HepG2 (cell line): ENCODE measurements around the gene STAT6. TPM values are rescaled to one million over a fixed set of nuclear protein-coding genes. Genes with fewer than 3 reads are reported as not detected.

Source experiments
- ATRX ChIP-seq: sonication (generic); formaldehyde crosslinking; IDR thresholded peaks from 2 replicates; pipeline ENCODE4 v1.4.0; 2020; ENCODE audit warnings: missing genetic modification reagents, borderline replicate concordance
- CSRNP2 ChIP-seq: sonication (generic); formaldehyde crosslinking; conservative IDR thresholded peaks from 2 replicates; pipeline ENCODE4 v1.8.0; 2022; ENCODE audit warnings: low read depth, missing genetic modification reagents
- FOXM1 ChIP-seq: sonication (generic); formaldehyde crosslinking; IDR thresholded peaks from 2 replicates; pipeline ENCODE4 v1.5.0; 2020; ENCODE audit warnings: missing genetic modification reagents
- HOMEZ ChIP-seq: IDR thresholded peaks from 2 replicates; pipeline ENCODE4 v1.6.1; 2016; ENCODE audit warnings: low read depth
- ISL2 ChIP-seq: sonication (generic); formaldehyde crosslinking; IDR thresholded peaks from 2 replicates; pipeline ENCODE4 v1.5.0; 2020; ENCODE audit warnings: missing genetic modification reagents
- KLF6 ChIP-seq: IDR thresholded peaks from 2 replicates; pipeline ENCODE4 v1.8.0; 2016; ENCODE audit warnings: missing biosample characterization, missing genetic modification reagents
- MTA1 ChIP-seq: sonication (generic); formaldehyde crosslinking; IDR thresholded peaks from 2 replicates; pipeline ENCODE4 v1.4.0; 2020; ENCODE audit warnings: missing genetic modification reagents, mild to moderate bottlenecking, borderline replicate concordance
- NCOA2 ChIP-seq: sonication (generic); formaldehyde crosslinking; IDR thresholded peaks from 2 replicates; pipeline ENCODE4 v1.8.0; 2022; ENCODE audit warnings: inconsistent platforms
- RAD51 ChIP-seq: fragments of 450-650 bp; IDR thresholded peaks from 2 replicates; pipeline ENCODE4 v1.6.1; 2016; ENCODE audit warnings: borderline replicate concordance
- TFDP2 ChIP-seq: sonication (generic); formaldehyde crosslinking; IDR thresholded peaks from 2 replicates; pipeline ENCODE4 v1.4.0; 2020; ENCODE audit warnings: missing genetic modification reagents
- ZFX ChIP-seq: sonication (generic); formaldehyde crosslinking; IDR thresholded peaks from 2 replicates; pipeline ENCODE4 v1.4.0; 2020; ENCODE audit warnings: mild to moderate bottlenecking, low read depth, missing genetic modification reagents, moderate library complexity
- ZNF143 ChIP-seq: sonication (generic); formaldehyde crosslinking; IDR thresholded peaks from 2 replicates; pipeline ENCODE4 v1.4.0; 2020; ENCODE audit warnings: missing genetic modification reagents
- ZNF253 ChIP-seq: sonication (generic); formaldehyde crosslinking; IDR thresholded peaks from 2 replicates; pipeline ENCODE4 v1.8.0; 2022; ENCODE audit warnings: mild to moderate bottlenecking, missing genetic modification reagents, borderline replicate concordance
- ZNF296 ChIP-seq: sonication (generic); formaldehyde crosslinking; conservative IDR thresholded peaks from 2 replicates; pipeline ENCODE4 v1.5.0; 2020; ENCODE audit warnings: mild to moderate bottlenecking, missing genetic modification reagents
- ZNF331 ChIP-seq: sonication (generic); formaldehyde crosslinking; IDR thresholded peaks from 2 replicates; pipeline ENCODE4 v1.4.0; 2020; ENCODE audit warnings: missing genetic modification reagents
- ZNF451 ChIP-seq: sonication (generic); formaldehyde crosslinking; IDR thresholded peaks from 2 replicates; pipeline ENCODE4 v1.5.0; 2020; ENCODE audit warnings: mild to moderate bottlenecking, missing genetic modification reagents
- ZNF547 ChIP-seq: sonication (generic); formaldehyde crosslinking; IDR thresholded peaks from 2 replicates; pipeline ENCODE4 v1.5.1; 2020; ENCODE audit warnings: mild to moderate bottlenecking, missing genetic modification reagents
- ZNF670 ChIP-seq: sonication (generic); formaldehyde crosslinking; IDR thresholded peaks from 2 replicates; pipeline ENCODE4 v1.8.0; 2022; ENCODE audit warnings: mild to moderate bottlenecking, missing genetic modification reagents, borderline replicate concordance
- ZNF713 ChIP-seq: sonication (generic); formaldehyde crosslinking; IDR thresholded peaks from 2 replicates; pipeline ENCODE4 v1.4.0; 2020; ENCODE audit warnings: mild to moderate bottlenecking, missing genetic modification reagents
- ZNF772 ChIP-seq: sonication (generic); formaldehyde crosslinking; IDR thresholded peaks from 2 replicates; pipeline ENCODE4 v1.5.0; 2020; ENCODE audit warnings: mild to moderate bottlenecking, missing genetic modification reagents
- ZNF773 ChIP-seq: sonication (generic); formaldehyde crosslinking; IDR thresholded peaks from 2 replicates; pipeline ENCODE4 v1.4.0; 2020; ENCODE audit warnings: missing genetic modification reagents, borderline replicate concordance
- ZNF782 ChIP-seq: sonication (generic); formaldehyde crosslinking; IDR thresholded peaks from 2 replicates; pipeline ENCODE4 v1.4.0; 2020; ENCODE audit warnings: missing genetic modification reagents, mild to moderate bottlenecking, borderline replicate concordance
- ZNF83 ChIP-seq: sonication (generic); formaldehyde crosslinking; IDR thresholded peaks from 2 replicates; pipeline ENCODE4 v1.4.0; 2020; ENCODE audit warnings: missing genetic modification reagents, mild to moderate bottlenecking, borderline replicate concordance
- ZSCAN29 ChIP-seq: sonication (generic); formaldehyde crosslinking; conservative IDR thresholded peaks from 2 replicates; pipeline ENCODE4 v1.4.0; 2020; ENCODE audit warnings: mild to moderate bottlenecking, missing genetic modification reagents
- polyA plus RNA-seq, 8 experiments: library from polyadenylated mRNA; depleted of rRNA in 3 of 8; stranded (reverse) in 7 of 8; unstranded in 1 of 8; fragments of >200 nt; fragmentation: Illumina TruSeq in 4 of 8; extraction: Trizol in 4 of 8; gene quantifications; 2 replicates each; pipeline versions ENCODE4 v1.2.1 to v1.2.3, GENCODE V29; 2011 to 2016; ENCODE audit warnings: low read depth in 4 of 8, missing spikeins in 1 of 8, mixed read lengths in 1 of 8; ENCODE audit not compliant: insufficient read depth in 1 of 8
- total RNA-seq, 5 experiments: library from RNA; depleted of rRNA; stranded (reverse); fragments of >200 nt; fragmentation: Illumina TruSeq; extraction: Trizol; gene quantifications; 2 replicates each; pipeline ENCODE4 v1.2.3, GENCODE V29; 2016; ENCODE audit warnings: low read depth in 1 of 5
- TF ChIP-seq, protein P1 (sequence below): sonication (generic); formaldehyde crosslinking; IDR thresholded peaks from 2 replicates; pipeline ENCODE4 v1.8.1; 2022; ENCODE audit warnings: low read depth, mild to moderate bottlenecking, missing genetic modification reagents

The STAT6 gene
- total and polyA plus RNA-seq, 2 of the 13 experiments (the other 11 are each of a cell fraction or from before 2014, with no cell fraction given), result 28.0 to 62.2 TPM

GRCh38 chr12:57138526-57139272, 27.5 kb upstream of the STAT6 start (continued):
- TF ChIP-seq TFDP2 (CRISPR knock-in tag) (no peak), ZNF451 (CRISPR knock-in tag) (no peak), ISL2 (CRISPR knock-in tag) (no peak), ZNF670 (no peak), ZNF782 (no peak), ZNF83 (no peak), ZFX (CRISPR knock-in tag) (peak; percentile 10; the same call in 1 of the 2 replicates), RAD51 (no peak), MTA1 (CRISPR knock-in tag) (peak; percentile 75; the same call in 1 of the 2 replicates), ZSCAN29 (no peak), ZNF773 (CRISPR knock-in tag) (no peak), ZNF331 (CRISPR knock-in tag) (no peak), ZNF143 (CRISPR knock-in tag) (no peak), ZNF253 (CRISPR knock-in tag) (no peak), KLF6 (no peak), ZNF547 (CRISPR knock-in tag) (no peak), NCOA2 (peak; percentile 68), HOMEZ (CRISPR knock-in tag) (no peak), ZNF296 (CRISPR knock-in tag) (no peak), CSRNP2 (CRISPR knock-in tag) (no peak), FOXM1 (no peak), ATRX (CRISPR knock-in tag) (no peak), ZNF772 (CRISPR knock-in tag) (0 out of 2 replicates have a peak, but pooled peaks have one; percentile 20), ZNF713 (CRISPR knock-in tag) (no peak)
- TF ChIP-seq, protein P1, sequence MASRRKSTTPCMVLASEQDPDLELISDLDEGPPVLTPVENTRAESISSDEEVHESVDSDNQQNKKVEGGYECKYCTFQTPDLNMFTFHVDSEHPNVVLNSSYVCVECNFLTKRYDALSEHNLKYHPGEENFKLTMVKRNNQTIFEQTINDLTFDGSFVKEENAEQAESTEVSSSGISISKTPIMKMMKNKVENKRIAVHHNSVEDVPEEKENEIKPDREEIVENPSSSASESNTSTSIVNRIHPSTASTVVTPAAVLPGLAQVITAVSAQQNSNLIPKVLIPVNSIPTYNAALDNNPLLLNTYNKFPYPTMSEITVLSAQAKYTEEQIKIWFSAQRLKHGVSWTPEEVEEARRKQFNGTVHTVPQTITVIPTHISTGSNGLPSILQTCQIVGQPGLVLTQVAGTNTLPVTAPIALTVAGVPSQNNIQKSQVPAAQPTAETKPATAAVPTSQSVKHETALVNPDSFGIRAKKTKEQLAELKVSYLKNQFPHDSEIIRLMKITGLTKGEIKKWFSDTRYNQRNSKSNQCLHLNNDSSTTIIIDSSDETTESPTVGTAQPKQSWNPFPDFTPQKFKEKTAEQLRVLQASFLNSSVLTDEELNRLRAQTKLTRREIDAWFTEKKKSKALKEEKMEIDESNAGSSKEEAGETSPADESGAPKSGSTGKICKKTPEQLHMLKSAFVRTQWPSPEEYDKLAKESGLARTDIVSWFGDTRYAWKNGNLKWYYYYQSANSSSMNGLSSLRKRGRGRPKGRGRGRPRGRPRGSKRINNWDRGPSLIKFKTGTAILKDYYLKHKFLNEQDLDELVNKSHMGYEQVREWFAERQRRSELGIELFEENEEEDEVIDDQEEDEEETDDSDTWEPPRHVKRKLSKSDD, result no peak
